ENCODE results near the gene SYCP3. TPM values are rescaled to one million over a fixed set of nuclear protein-coding genes. Genes with fewer than 3 reads are reported as not detected.

SYCP3 gene
- polyA plus RNA-seq, 1 of the 3 experiments (the other 2 are of a cell fraction): 0.07 TPM

DNA sequence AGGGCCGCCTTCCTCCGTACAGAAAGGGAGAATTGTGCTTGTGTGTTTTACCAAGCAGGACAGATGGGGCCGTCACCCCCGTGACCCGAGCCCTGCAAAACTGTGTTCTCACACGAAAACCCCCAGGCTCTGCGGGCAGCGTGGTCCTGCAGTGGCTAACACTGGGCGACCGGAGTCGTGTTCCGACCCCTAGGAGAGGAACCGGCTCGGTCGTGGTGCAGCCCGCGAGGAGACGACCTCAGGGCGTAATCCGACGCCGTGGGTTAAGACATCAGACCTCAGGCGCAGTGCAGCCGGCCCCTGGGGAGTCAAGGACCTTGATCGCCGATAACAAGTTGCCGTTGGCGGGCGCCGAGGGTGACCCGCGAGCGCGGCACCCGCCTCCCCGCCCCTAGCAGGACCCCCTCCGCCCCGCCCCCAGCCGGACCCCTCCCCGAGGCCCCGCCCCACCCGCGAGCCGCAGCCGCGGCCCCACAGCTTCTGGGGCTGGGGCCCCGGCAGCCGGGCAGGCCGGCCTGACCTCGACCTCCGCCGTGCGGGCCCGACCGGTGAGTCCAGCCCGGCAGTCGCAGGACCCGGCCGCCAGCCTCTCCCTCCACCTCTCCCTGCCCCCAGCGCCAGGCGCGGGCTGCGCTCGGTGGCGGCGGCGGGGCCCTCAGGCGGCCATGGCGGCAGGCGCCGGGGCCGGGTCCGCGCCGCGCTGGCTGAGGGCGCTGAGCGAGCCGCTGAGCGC is 41.9 kb downstream of the SYCP3 start, which contains the start of gene CHPT1:
Gene CHPT1 (plus strand): TSS at position 444 of the 733 bp plus-strand sequence. CDS start 222 bp downstream, at position 666.
- H3K36me3 ChIP-seq (replicated peaks in 1 of 2; ENCODE audit: control insufficient read depth in 1 of 2, insufficient read depth in 2 of 2, low read length in 1 of 2): no peaks in the 10 kb centered on the region
- no peaks in the 10 kb centered on the region for H4K20me1 ChIP-seq (ENCODE audit: insufficient read depth)
- POLR2A ChIA-PET: no interaction called here
- H3F3A ChIP-seq (replicated peaks; ENCODE audit: insufficient read depth): peaks cover 3% of the 10 kb centered on the region
- peak within 1 kb of the TSS; percentile 68 to 89 for H3K4me3 ChIP-seq (ENCODE audit: low read depth in 2 of 2, low read length in 1 of 2)
- DNase-seq: peak; percentile 92
- peak; percentile 15; the same call in 1 of the 2 replicates for TF ChIP-seq GATA2 (CRISPR knock-in tag; IDR thresholded peaks at IDR 0.05)
- TF ChIP-seq, protein P1, sequence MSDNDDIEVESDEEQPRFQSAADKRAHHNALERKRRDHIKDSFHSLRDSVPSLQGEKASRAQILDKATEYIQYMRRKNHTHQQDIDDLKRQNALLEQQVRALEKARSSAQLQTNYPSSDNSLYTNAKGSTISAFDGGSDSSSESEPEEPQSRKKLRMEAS (IDR thresholded peaks at IDR 0.05; ENCODE audit: low read depth): no peak
- peaks cover 0 to 11% of the 10 kb centered on the region in 2 experiments; a peak in 2 of 4 replicates for H3K4me1 ChIP-seq (ENCODE audit: control insufficient read depth in 1 of 2, insufficient read depth in 2 of 2, low read depth in 1 of 2, low read length in 1 of 2)
- peaks cover 21% of the 10 kb centered on the region; the same call in 1 of the 2 replicates for H3K79me2 ChIP-seq (ENCODE audit: insufficient read depth)
- no peaks in the 10 kb centered on the region for H3K27me3 ChIP-seq (ENCODE audit: insufficient read depth)
- CTCF ChIA-PET: no interaction called here
- H3K9ac ChIP-seq: peak within 1 kb of the TSS; percentile 57
- WGBS (ENCODE audit: low lambda C conversion rate): 3% methylated on average over 24 of the region's 80 CpGs
- H3K9me2 ChIP-seq: no peaks in the 10 kb centered on the region
- no peaks in the 10 kb centered on the region for H3K9me3 ChIP-seq
- H3K27ac ChIP-seq (ENCODE audit: low read depth in 2 of 2, low read length in 1 of 2): peak within 1 kb of the TSS in 1 of 2 experiments; percentile 43; a peak in 3 of 4 replicates
- peak within 1 kb of the TSS; percentile 82 for H3K4me2 ChIP-seq
- H2AFZ ChIP-seq (ENCODE audit: low read depth): peak within 1 kb of the TSS; percentile 97; the same call in 1 of the 2 replicates

DNA sequence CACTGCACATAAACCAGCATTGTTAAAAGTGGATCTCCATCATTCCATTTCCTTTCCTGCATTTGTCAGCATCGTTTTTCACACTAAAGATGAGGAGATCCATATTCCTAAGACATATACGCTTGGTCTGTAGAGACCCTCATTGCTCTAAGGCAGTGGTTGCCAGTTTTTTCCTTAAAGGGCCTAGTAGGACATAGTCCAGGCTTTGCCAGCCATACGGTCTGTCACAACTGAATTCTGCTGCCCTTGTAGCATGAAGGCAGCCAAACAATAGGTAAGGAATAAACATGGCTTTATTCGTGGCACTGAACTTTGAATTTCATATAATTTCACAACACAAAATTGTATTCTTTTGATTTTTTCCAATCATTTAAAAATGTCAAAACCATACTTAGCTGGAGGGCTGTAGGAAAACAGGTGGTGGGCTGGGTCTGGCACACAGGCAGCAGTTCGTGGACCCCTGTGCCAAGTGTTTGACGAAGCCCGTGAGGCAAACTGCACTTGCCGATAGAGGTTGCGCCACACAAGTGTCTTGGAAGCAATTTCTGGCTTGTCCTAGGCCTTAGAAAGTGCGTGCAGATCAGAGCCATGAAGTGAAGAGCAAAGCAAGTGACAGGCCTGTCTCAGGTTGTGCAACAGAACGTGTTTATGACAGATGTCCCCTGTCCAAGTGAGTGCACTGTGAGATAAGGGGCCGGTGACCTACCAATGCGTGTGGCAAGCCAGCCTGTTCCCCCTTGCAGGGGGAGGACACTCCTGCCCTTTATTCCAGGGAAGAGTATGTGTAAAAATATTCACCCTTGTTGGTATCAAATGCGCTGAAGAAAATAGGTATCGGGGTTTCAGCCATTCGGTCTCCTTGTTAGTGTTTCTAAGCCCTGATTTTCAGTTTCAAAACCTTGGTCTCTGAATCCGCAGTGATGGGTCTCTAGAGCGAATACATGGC is 42.7 kb downstream of the SYCP3 start:
- WGBS (ENCODE audit: low lambda C conversion rate): 72% methylated on average over 18 of the region's 18 CpGs
- no peak overlapping the region for H3K27ac ChIP-seq (ENCODE audit: low read depth in 2 of 2, low read length in 1 of 2)
- DNase-seq: peak; percentile 48

More for the DNA sequence above, 42.7 kb downstream of the SYCP3 start:
- Histone ChIP-seq H4K20me1 (ENCODE audit: insufficient read depth) (no peaks in the 10 kb centered on the region), H3K36me3 (replicated peaks in 1 of 2; ENCODE audit: control insufficient read depth in 1 of 2, insufficient read depth in 2 of 2, low read length in 1 of 2) (no peaks in the 10 kb centered on the region), H2AFZ (ENCODE audit: low read depth) (peak overlapping the region; percentile 97; the same call in 1 of the 2 replicates), H3F3A (replicated peaks; ENCODE audit: insufficient read depth) (peaks cover 3% of the 10 kb centered on the region), H3K9me2 (no peaks in the 10 kb centered on the region), H3K27me3 (ENCODE audit: insufficient read depth) (no peaks in the 10 kb centered on the region), H3K79me2 (ENCODE audit: insufficient read depth) (peaks cover 19% of the 10 kb centered on the region; the same call in 1 of the 2 replicates), H3K4me3 (ENCODE audit: low read depth in 2 of 2, low read length in 1 of 2) (peak overlapping the region; percentile 68 to 89), H3K4me2 (peak overlapping the region; percentile 69), H3K4me1 (ENCODE audit: control insufficient read depth in 1 of 2, insufficient read depth in 2 of 2, low read depth in 1 of 2, low read length in 1 of 2) (peaks cover 0 to 11% of the 10 kb centered on the region in 2 experiments; a peak in 2 of 4 replicates), H3K9ac (no peak overlapping the region; the same call in 1 of the 2 replicates), H3K9me3 (no peaks in the 10 kb centered on the region)
- ChIA-PET CTCF (no interaction called here), POLR2A (no interaction called here)
- TF ChIP-seq, protein P2, sequence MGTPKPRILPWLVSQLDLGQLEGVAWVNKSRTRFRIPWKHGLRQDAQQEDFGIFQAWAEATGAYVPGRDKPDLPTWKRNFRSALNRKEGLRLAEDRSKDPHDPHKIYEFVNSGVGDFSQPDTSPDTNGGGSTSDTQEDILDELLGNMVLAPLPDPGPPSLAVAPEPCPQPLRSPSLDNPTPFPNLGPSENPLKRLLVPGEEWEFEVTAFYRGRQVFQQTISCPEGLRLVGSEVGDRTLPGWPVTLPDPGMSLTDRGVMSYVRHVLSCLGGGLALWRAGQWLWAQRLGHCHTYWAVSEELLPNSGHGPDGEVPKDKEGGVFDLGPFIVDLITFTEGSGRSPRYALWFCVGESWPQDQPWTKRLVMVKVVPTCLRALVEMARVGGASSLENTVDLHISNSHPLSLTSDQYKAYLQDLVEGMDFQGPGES (IDR thresholded peaks at IDR 0.05; ENCODE audit: low read depth, low read length): no peak
- TF ChIP-seq GATA2 (CRISPR knock-in tag; IDR thresholded peaks at IDR 0.05): 0 out of 2 replicates have a peak, but pooled peaks have one; percentile 18
- no peak for TF ChIP-seq GABPA (IDR thresholded peaks at IDR 0.05; ENCODE audit: low read depth)
- TF ChIP-seq TEAD4 (IDR thresholded peaks at IDR 0.05; ENCODE audit: borderline replicate concordance, insufficient read depth): no peak
- TF ChIP-seq RAD21 (IDR thresholded peaks at IDR 0.05; ENCODE audit: low read length): no peak

All from SK-N-SH (cell line).